ENCODE data around the gene PTPRU.

PTPRU gene

GRCh38 chr1:29338908-29339575 lies 102.7 kb downstream of the PTPRU start:
- no peak for DNase-seq

GRCh38 chr1:29341936-29342335 lies 105.6 kb downstream of the PTPRU start:
- DNase-seq: no peak
- in situ Hi-C loops (cut with MboI; ENCODE audit: low pct_unique_long_range_greater_than_20kb, low sequenced_read_pairs): no loop called here

More at GRCh38 chr1:29338908-29339575, 102.7 kb downstream of the PTPRU start:
- in situ Hi-C loops (cut with MboI; ENCODE audit: low pct_unique_long_range_greater_than_20kb, low sequenced_read_pairs): no loop called here

GRCh38 chr1:29342351-29342750 lies 106.0 kb downstream of the PTPRU start:
- in situ Hi-C loops (cut with MboI; ENCODE audit: low pct_unique_long_range_greater_than_20kb, low sequenced_read_pairs): no loop called here
- DNase-seq: no peak

- in situ Hi-C loops (cut with MboI; ENCODE audit: low pct_unique_long_range_greater_than_20kb, low sequenced_read_pairs): no loop called here
- no peak for DNase-seq
Measured at GRCh38 chr1:29342983-29343382, 106.7 kb downstream of the PTPRU start.

- DNase-seq: no peak
Measured at GRCh38 chr1:29343476-29343875, 107.2 kb downstream of the PTPRU start.

GRCh38 chr1:29343908-29344307 lies 107.6 kb downstream of the PTPRU start:
- DNase-seq: no peak
- in situ Hi-C loops (cut with MboI; ENCODE audit: low pct_unique_long_range_greater_than_20kb, low sequenced_read_pairs): no loop called here

More at GRCh38 chr1:29343476-29343875, 107.2 kb downstream of the PTPRU start:
- in situ Hi-C loops (cut with MboI; ENCODE audit: low pct_unique_long_range_greater_than_20kb, low sequenced_read_pairs): no loop called here

- no peak for DNase-seq
- in situ Hi-C loops (cut with MboI; ENCODE audit: low pct_unique_long_range_greater_than_20kb, low sequenced_read_pairs): no loop called here
Measured at GRCh38 chr1:29344336-29344735, 108.0 kb downstream of the PTPRU start.

GRCh38 chr1:29346576-29346975 lies 110.3 kb downstream of the PTPRU start:
- in situ Hi-C loops (cut with MboI; ENCODE audit: low pct_unique_long_range_greater_than_20kb, low sequenced_read_pairs): no loop called here
- DNase-seq: no peak

- no peak for DNase-seq
- in situ Hi-C loops (cut with MboI; ENCODE audit: low pct_unique_long_range_greater_than_20kb, low sequenced_read_pairs): no loop called here
Measured at GRCh38 chr1:29349871-29350491, 113.7 kb downstream of the PTPRU start.

GRCh38 chr1:29352719-29353420 lies 116.5 kb downstream of the PTPRU start:
- no peak for DNase-seq
- in situ Hi-C loops (cut with MboI; ENCODE audit: low pct_unique_long_range_greater_than_20kb, low sequenced_read_pairs): no loop called here

- DNase-seq: peak; percentile 23
- in situ Hi-C loops (cut with MboI; ENCODE audit: low pct_unique_long_range_greater_than_20kb, low sequenced_read_pairs): no loop called here
Measured at GRCh38 chr1:29354511-29355098, 118.3 kb downstream of the PTPRU start.

- in situ Hi-C loops (cut with MboI; ENCODE audit: low pct_unique_long_range_greater_than_20kb, low sequenced_read_pairs): no loop called here
- DNase-seq: no peak
Measured at GRCh38 chr1:29355375-29355774, 119.1 kb downstream of the PTPRU start.

GRCh38 chr1:29356663-29357062 lies 120.3 kb downstream of the PTPRU start:
- in situ Hi-C loops (cut with MboI; ENCODE audit: low pct_unique_long_range_greater_than_20kb, low sequenced_read_pairs): no loop called here
- no peak for DNase-seq

- in situ Hi-C loops (cut with MboI; ENCODE audit: low pct_unique_long_range_greater_than_20kb, low sequenced_read_pairs): no loop called here
- no peak for DNase-seq
Measured at GRCh38 chr1:29357452-29357851, 121.1 kb downstream of the PTPRU start.

- in situ Hi-C loops (cut with MboI; ENCODE audit: low pct_unique_long_range_greater_than_20kb, low sequenced_read_pairs): no loop called here
- DNase-seq: no peak
Measured at GRCh38 chr1:29358183-29358582, 121.9 kb downstream of the PTPRU start.

- in situ Hi-C loops (cut with MboI; ENCODE audit: low pct_unique_long_range_greater_than_20kb, low sequenced_read_pairs): no loop called here
- no peak for DNase-seq
Measured at GRCh38 chr1:29360768-29361167, 124.4 kb downstream of the PTPRU start.

GRCh38 chr1:29361686-29362085 lies 125.4 kb downstream of the PTPRU start:
- in situ Hi-C loops (cut with MboI; ENCODE audit: low pct_unique_long_range_greater_than_20kb, low sequenced_read_pairs): no loop called here
- DNase-seq: no peak

- in situ Hi-C loops (cut with MboI; ENCODE audit: low pct_unique_long_range_greater_than_20kb, low sequenced_read_pairs): no loop called here
- no peak for DNase-seq
Measured at GRCh38 chr1:29362116-29362515, 125.8 kb downstream of the PTPRU start.

GRCh38 chr1:29362764-29363163 lies 126.4 kb downstream of the PTPRU start:
- in situ Hi-C loops (cut with MboI; ENCODE audit: low pct_unique_long_range_greater_than_20kb, low sequenced_read_pairs): no loop called here
- no peak for DNase-seq

GRCh38 chr1:29363536-29363935 lies 127.2 kb downstream of the PTPRU start:
- in situ Hi-C loops (cut with MboI; ENCODE audit: low pct_unique_long_range_greater_than_20kb, low sequenced_read_pairs): no loop called here
- DNase-seq: no peak
